GM21717 (cell line): ENCODE measurements around the gene LRP1B.
"Not testable (repeated sequence)": the region's sequence is repeated elsewhere in the genome, so short reads cannot be mapped to it uniquely, and the experiment has no call there.

Experiments used
- ATAC-seq: cut with Tn5 transposase; IDR thresholded peaks from one replicate; pipeline ENCODE4 v1.9.1; 2021; ENCODE audit warnings: mild to moderate bottlenecking, moderate library complexity; ENCODE audit not compliant: unreplicated experiment

LRP1B gene

DNA sequence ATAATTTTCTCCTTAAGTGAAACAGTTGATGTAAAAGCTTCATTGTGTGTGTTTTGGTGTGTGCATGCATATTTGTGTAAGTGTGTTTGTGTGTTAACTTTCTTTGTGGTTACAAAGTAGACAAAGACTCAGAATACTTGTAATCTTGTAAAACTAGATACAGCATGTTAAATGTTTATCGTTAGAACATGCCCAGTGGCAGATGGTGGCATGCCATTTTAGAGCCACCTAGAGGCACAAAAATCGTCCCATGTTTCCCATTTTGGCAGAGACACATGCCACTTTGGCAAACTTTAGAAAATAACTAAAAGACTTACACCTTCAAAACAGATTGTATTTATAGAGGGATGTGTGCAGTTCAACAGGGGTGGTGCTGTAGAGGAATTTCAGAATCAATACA, 224.1 kb downstream of the LRP1B start:
- no peak for ATAC-seq

DNA sequence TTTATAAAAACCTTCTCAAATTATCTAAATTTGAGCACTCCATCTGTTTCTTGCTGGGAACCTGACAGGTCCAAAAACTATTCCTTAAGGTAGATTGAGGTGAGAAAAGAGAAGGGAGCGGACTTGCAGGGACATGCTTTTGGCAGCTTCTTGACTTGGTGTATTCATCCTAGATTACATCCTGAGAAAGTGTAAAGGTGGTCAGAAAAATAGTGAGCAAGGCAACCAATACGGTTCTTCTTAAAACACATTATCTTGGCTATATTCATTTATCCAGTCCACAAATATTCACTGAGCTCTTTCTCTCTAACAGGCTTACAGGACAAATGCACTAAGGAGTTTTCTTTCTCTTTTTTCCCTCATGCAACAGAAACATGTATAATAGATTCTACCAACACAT, 230.0 kb downstream of the LRP1B start:
- ATAC-seq, result no peak

DNA sequence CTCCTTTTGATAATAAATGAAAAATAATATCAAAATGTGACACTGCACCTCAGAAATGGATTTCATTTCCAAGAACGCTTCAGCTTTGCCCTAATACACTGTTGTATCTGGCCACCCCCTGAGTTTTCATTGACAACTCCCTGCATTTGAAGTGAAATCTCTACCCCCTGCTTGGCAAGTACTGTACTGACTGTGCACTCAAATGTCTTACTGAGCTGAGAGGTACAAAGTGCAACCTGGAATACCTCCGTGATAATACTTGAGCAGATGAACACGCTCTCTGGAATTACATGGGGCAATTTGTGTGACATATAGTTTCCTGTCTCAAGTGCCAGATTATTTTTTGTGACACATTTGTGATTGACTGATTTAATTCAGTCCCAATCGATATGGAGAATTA, 231.1 kb downstream of the LRP1B start:
- no peak for ATAC-seq

DNA sequence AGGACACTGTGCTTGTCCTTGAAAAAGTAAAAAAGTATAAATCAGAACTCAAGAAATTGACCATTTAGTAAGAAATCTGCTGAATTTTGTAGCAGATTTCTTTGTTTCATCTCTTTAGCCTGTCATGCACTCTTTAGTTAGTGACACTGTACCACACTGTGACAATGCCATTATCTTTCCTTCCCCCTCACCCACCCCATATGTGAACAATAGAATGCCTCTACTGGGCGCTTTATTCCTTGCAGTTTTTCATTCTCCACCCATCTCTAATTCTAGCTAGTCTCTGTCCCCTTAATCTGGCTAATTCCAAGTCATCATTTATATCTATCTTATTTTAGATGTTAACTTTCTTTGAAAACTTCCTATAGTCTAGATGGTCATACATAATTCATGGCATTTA, 241.0 kb downstream of the LRP1B start:
- ATAC-seq, result no peak

DNA sequence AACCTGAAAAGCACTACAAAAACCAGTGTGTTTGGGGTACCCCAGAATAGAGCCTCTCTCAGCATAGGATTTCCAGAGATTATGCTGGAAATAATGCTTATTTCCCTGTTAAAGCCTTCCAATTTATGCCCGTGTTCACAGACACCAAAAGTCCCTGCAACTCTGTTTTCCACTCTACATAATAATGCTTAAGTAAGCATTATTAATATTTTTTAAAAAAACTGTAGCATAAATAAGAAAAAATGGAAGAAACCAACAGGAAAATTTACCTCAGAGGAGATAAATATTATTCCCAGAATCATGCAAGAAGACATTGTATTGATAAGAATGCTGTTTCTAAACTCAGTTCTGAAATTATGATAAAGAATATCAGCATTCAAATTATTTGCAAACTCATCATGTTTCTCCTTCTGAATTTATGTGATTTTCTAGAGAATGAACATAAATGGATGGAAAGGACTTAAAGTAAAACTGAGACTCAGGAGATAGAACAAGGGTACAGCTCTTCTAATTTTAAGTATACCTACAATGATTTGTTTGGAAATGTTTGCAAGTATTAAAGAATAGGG, 241.7 kb downstream of the LRP1B start:
- no peak for ATAC-seq

DNA sequence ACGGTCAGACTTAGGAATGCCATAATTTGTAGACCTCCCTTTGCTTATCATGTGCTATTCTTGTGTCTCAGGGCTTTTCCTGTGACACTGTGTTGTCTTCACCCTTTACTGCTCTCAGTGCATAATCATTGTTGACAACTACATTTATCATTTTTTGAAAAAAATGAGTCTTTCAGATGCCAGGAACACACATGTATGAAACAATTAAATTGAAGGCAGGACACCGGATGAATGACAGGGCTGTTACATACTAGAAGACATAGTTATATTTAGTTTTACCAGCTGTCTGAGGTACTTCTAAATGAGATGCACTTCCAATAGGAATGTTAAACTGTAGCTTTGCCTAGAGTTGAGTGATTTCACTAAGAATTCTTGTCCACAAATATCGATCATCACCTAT, 243.5 kb downstream of the LRP1B start:
- no peak for ATAC-seq

DNA sequence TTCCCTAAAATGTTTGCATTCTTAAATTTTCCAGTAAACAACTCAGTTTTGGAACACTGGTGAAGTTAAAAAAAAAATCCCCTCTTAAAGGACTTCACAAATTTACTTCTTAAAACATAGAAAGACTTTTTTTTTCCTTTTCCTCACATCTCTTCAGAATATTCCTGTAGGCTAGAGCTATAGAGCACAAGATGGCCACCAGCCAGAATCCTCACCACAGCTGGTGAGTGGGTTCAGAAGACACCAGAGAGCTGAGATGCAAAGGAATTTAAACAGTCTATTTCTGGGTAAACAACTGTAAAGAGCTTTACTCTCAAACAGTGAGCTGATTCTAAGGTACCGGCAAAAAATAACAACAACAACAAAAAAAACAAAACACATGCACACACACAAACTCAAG, 252.8 kb downstream of the LRP1B start:
- no peak for ATAC-seq

DNA sequence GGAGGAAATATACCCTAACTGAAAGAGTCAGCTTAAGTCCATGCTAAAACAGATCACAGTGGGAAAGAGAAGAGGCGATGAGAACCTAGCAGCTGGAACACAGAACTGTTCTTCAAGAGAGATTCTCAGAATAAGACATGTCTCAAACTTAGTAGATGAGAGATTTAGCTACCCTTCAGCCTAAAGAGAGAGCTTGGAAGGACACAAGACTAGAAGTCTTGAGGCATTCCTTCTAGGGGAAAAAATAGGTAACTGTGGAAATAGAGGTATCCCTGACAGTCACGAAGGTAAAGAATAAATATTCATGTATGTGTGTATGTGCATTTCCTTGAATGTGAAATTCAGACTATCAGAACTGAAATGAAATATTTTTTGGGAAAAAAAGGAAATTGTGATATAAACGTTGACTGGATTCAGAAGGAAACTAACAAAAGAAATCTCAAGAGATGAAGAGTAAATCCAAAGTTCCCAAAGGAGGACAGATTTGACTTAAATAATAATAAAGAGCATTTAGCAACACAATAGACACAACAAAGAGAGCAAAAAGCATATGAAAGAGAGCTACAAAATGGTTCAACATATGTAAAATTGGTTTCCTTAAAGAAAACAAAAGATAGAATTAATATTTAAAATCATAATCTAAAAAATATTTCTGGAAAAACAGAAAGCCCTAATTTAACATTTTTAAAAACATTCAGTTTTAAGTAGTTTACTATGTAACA, 258.7 kb downstream of the LRP1B start:
- ATAC-seq, result no peak

DNA sequence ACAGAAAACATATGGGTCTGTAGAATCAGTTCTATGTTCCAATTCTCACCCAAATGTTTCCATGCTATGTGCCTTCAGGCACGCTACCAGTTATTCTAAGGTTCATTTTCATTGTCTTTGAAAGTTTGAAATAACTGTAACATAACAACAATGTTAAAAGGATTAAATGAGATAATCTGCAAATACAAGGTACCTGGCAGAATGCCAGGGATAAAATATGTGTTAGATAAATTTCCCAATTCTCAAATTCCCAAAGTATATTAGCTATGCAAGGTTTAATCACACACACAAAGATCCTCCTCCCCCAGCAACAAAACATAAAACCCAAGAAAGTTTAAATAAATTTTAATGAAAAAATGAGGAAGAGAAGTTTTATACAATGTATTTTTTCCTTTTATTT, 261.2 kb downstream of the LRP1B start:
- no peak for ATAC-seq

DNA sequence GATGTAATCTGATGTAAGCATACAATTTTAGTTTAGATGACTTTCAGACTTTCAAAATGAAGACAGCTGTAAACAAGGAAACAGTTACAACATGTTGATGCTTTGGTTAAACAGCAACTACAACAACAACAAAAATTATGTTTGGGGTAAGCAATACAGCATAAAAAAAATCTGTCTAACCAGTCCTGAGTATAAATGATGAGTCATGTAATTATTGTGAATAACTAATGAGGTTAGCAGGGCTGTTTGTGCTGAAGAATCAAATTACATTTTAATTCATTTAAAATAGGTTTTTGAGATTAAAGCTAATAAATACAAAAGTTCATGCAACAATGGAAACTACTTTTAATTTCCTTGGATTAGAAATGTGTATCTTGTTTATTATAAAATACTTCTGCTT, 266.9 kb downstream of the LRP1B start:
- ATAC-seq, result no peak

DNA sequence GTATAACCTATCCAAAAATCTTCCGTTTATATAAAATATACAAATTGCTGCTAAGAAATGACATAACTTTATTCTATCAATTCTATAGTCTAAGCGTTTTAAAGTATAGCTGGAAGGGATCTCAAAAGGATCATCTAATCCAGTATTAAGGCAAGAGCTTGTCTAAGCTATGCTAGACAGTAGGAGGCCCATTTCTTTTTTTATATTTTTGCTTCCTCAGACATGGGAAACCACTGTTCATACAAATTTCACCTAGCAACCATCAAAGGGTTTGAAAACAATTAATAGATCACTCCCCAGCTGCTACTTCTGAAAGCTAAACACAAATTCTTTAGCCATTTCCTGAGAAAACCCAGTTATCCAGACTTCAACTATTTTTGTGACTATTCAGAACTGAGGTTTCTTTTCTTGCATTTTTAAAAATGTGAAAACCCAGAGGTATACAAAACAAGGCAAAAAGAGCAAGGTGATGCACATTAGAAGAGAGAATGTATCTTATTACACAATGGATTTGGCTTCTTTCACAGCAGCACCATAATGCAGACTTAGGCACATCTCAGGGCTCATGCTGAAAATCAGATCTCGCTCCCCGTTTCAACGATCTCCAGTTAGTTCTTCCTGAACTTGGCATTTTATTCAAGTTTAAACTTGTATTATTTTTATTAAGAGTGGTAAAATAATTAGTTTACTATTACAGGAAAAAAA, 274.4 kb downstream of the LRP1B start:
- ATAC-seq, result no peak

DNA sequence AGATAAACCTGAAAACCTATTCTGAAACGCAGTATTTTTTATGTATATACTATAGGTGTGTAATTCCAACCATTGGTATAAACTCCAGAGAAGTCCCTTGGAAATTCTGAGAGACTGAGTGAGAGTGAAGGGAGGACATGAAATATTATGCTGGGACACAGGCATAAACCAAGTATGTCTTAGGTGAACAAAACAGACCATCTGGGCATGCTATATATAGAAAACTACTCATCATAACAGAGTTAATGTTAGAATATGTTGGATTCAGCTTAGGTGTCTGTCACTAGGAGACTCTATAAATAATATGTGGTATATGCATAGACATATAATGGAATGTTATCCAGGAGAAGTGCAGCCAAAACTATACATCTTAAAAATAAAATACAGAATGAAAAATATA, 282.6 kb downstream of the LRP1B start:
- ATAC-seq, result no peak

DNA sequence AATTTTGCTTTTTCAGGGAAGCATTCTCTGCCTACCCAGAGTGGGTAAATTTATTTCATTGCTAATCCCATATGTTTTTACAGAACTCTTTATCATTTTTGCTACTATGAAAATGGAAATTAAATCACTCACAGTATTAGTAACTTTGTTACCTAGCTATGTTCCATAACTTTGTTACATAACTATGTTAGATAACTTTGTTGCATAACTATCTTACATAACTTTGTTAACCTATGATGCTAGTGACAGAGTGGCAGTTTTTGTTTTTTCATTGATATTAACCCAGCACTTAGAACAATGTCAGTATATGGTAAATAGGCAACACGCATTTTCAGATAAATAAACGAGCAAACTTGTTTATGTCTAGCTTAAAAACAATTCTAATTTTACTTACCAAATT, 286.6 kb downstream of the LRP1B start:
- no peak for ATAC-seq

DNA sequence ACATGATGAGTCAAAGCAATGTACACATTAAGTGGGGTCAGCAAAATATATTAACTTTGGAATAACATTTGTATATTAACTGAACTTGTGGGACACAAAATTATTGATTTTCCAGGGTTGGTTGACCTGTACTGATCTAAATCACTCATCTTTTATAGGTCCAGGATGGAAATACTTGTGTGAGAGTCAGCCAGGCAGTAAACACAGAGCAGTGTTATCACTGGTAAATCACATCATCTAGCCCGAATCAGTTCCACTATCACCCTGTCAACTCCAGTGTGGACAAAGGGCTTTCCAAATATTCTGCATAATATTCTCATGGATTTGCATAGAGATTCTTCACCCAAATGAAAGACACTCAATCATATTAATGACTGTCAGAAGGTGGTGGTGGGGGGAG, 295.7 kb downstream of the LRP1B start:
- no peak for ATAC-seq

DNA sequence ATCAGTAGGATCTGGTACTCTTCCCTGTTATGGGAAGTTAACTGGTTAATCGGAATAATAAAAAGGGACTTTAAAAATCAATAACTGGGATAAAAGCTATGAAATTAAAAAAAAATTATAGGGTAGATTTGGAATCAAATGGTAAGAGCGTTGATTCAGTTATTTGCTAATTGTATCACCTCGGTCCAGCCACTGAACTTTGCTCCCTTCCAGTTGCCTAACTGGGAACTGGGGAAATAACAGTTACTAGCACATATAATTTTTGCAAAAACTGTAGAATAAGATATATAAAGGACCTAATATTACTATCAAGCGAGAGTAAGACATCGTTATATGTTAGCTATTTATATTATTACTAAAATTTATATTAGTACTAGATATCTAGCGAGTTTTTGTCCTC, 302.1 kb downstream of the LRP1B start:
- ATAC-seq, result no peak

DNA sequence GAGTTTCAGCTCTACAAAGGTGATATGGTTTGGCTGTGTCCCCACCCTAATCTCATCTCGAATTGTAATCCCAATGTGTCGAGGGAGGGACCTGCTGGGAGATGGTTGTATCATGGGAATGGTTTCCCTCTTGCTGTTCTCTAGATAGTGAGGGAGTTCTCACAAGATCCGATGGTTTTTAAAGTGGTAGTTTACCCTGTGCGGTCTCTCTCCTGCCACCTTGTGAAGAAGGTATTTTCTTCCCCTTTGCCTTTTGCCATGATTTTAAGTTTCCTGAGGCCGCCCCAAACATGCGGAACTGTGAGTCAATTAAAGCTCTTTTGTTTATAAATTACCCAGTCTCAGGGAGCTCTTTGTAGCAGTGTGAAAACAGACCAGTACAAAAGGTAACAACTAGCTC, 306.0 kb downstream of the LRP1B start:
- no peak for ATAC-seq

DNA sequence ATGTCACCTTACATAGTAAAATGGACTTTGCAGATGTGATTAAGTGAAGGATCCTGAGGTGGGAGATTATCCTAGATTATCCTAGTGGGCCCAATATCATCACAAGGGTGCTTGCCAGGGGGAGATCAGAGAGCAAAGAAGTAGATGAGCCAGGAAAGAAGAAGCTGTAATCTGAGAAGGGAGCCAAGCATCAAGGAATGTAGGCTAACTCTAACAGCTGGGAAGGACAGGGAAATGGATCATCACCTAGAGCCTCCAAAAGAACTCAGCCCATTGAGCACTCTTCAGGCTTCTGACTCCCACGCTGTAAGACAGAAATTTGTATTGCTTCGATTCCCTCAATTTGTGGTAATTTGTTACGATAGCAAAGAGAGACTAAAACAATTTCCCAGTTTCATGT, 309.9 kb downstream of the LRP1B start:
- no peak for ATAC-seq

DNA sequence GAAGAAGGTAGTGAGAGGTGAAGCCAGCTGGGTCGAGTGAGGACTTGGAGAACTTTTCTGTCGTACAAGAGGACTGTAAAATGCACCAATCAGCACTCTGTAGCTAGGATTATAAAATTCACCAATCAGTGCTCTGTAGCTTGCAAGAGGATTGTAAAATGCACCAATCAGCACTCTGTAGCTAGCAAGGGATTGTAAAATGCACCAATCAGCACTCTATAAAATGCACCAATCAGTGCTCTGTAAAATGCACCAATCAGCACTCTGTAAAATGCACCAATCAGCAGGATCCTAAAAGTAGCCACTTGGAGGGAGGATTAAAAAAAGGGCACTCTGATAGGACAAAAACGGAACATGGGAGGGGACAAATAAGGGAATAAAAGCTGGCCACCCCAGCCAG, 315.5 kb downstream of the LRP1B start:
- not testable (repeated sequence) for ATAC-seq

DNA sequence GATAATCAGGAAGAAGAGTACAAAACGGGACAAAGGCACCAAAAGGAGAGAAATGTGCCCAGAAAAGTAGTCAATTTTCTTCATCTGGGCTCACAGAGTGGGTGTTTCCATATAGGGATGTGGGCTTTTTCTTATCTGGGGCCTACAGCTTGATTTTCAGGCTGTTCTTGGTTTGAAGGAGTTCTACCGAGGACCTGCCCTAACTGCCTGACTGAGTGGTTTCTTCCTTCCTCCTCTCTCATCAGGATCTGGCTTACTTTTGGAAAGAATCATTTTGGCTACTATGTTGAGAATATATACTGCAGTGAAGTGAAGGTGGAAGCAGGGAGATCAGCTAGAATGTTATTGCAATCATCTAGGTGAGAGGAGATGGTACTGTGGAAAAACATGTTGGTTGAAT, 316.7 kb downstream of the LRP1B start:
- ATAC-seq, result no peak

DNA sequence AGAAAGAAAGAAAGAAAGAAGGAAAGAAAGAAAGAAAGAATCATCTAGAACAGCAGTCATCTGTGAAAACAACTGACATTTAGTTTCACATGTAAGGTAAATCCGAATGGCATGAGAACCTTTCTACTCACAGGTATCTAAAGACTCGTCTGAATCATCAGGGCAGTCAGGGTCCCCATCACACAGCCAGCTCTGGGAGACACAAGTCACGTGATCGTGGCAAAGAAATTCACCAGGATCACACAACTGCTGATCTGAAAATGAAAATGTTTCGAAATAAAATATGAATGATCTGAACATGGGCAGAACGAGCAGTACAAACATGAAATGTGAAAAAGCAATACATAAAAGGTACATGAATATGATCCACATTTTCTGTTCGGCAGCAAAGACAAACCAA, 320.7 kb downstream of the LRP1B start:
- ATAC-seq, result no peak

DNA sequence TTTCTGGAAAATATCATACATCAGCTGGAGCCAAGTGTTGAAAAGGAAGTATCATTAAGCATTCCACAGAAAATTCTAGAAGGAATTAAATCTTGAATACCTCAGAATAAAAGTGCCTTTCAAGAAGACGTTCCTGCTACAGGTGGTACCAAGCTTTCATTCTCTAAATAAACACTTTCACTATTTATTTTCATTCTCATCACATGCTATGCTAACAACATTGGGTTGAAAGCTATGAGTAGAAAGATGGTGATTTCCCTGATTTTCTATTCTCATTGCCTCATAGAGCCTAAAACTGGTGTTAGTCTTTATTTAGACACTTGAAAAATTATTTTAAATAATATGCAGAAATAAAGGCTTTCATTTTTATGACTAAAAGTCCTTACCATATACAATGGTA, 324.7 kb downstream of the LRP1B start:
- ATAC-seq, result no peak

DNA sequence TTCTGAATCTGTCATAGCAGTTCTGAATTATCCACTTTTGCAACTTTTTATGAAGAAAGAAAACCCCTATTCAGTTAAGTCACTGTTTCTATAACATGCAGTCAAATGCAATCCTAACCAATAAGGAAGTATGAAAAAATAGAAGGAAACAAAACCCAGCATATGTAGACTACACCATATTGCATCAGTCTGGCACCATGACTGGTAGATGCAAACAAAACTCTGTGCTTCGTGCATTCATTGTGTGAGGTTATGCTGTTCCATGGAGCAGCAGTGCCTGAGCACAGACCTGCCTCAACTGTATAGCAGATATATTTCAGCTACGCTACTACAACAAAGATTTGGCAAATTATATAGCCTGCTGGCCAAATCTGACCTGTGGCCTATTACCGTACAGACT, 325.5 kb downstream of the LRP1B start:
- no peak for ATAC-seq

DNA sequence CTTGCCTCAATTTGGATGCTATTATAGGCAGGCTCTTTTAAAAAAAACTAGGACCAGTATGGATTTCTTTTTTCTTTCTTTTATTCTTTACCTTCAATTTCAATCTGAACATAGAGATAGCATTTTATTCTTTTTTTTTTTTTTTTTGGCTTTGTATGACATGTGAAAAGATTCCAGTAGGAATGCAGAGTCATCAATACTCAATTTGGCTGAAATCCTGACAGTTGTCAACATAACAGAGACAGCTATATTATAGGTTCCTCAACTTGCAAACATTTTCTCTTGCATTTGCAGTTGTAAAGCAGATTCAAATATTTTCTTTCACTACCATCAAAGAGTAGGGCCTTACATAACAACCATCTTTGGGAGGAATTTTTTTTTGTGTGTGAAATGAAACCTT, 334.4 kb downstream of the LRP1B start:
- ATAC-seq, result no peak
